ENCODE measurements around the gene TFIP11. TPM values are rescaled to one million over a fixed set of nuclear protein-coding genes. Genes with fewer than 3 reads are reported as not detected.

The TFIP11 gene
- polyA plus RNA-seq, 2 of the 4 experiments (the other 2 are of a cell fraction) = 21.1 to 28.8 TPM

- TF ChIP-seq CBX8 (IDR thresholded peaks at IDR 0.05) = no peak
- no peak for TF ChIP-seq CHD2 (IDR thresholded peaks at IDR 0.05; ENCODE audit: low read length, partially characterized antibody)
- no peak for TF ChIP-seq EP300 (IDR thresholded peaks at IDR 0.05)
- no peak for TF ChIP-seq NFE2L2 (conservative IDR thresholded peaks at IDR 0.05; ENCODE audit: low read length)
- no peak for TF ChIP-seq POLR2AphosphoS2 (conservative IDR thresholded peaks at IDR 0.05; ENCODE audit: low read length)
- no peak for TF ChIP-seq MAZ (IDR thresholded peaks at IDR 0.05; ENCODE audit: borderline replicate concordance, low read depth, low read length)
- TF ChIP-seq JUN (IDR thresholded peaks at IDR 0.05) = no peak
- no peak for TF ChIP-seq RNF2 (IDR thresholded peaks at IDR 0.05; ENCODE audit: borderline replicate concordance, low read depth)
- no peak for TF ChIP-seq KDM5A (IDR thresholded peaks at IDR 0.05)
- TF ChIP-seq SREBF2 (IDR thresholded peaks at IDR 0.05) = no peak
- TF ChIP-seq RAD21 (conservative IDR thresholded peaks at IDR 0.05 in 1 of 2, IDR thresholded peaks at IDR 0.05 in 1 of 2) = no peak
- TF ChIP-seq REST (IDR thresholded peaks at IDR 0.05) = no peak
- TF ChIP-seq RFX5 (IDR thresholded peaks at IDR 0.05) = no peak
- TF ChIP-seq EHF (CRISPR knock-in tag; IDR thresholded peaks at IDR 0.05) = no peak
- no peak for TF ChIP-seq HOXA7 (CRISPR knock-in tag; IDR thresholded peaks at IDR 0.05)
- no peak for TF ChIP-seq MAX (IDR thresholded peaks at IDR 0.05)
- TF ChIP-seq ZC3H11A (IDR thresholded peaks at IDR 0.05) = no peak
- TF ChIP-seq RCOR1 (IDR thresholded peaks at IDR 0.05; ENCODE audit: low read depth, low read length) = no peak
- TF ChIP-seq FOXS1 (CRISPR knock-in tag; IDR thresholded peaks at IDR 0.05) = no peak
- TF ChIP-seq ATOH8 (CRISPR knock-in tag; IDR thresholded peaks at IDR 0.05; ENCODE audit: low read depth) = no peak
- ATAC-seq (no peak), DNase-seq (ENCODE audit: low read depth in 1 of 2, low spot score in 1 of 2) (no peak), FAIRE-seq (no peak)
- Histone ChIP-seq H3K27ac (no peak overlapping the region), H3K9me3 (no peaks in the 10 kb centered on the region), H3K4me3 (no peak overlapping the region), H3K4me1 (no peaks in the 10 kb centered on the region), H3K4me2 (no peak overlapping the region)
- POLR2A ChIA-PET = no interaction called here
- 83% methylated on average over 6 of the region's 6 CpGs for WGBS (ENCODE audit: missing lambda C conversion rate)
- CTCF ChIA-PET = interaction anchor here (0.6 to 6.3 kb wide), 23 partner anchors 8 to 97 kb away, joined by 3 to 85 read pairs (median 11); partner anchors contain the start of genes HPS4 and SRRD
Observed at GRCh38 chr22:26460202-26460601, 52.1 kb downstream of the TFIP11 start.

GRCh38 chr22:26457661-26458272, 54.5 kb downstream of the TFIP11 start:
- Histone ChIP-seq H3K27ac (no peak overlapping the region), H3K9me3 (no peaks in the 10 kb centered on the region), H3K4me1 (no peaks in the 10 kb centered on the region), H3K4me2 (no peak overlapping the region), H3K4me3 (no peak overlapping the region)
- no peak for DNase-seq (ENCODE audit: low read depth in 1 of 2, low spot score in 1 of 2)
- WGBS (ENCODE audit: missing lambda C conversion rate) = 92% methylated on average over 24 of the region's 26 CpGs
- ATAC-seq = no peak
- CTCF ChIA-PET = interaction anchor here (0.8 kb wide), 1 partner anchor 9 kb away, joined by 3 read pairs; no protein-coding TSS in a partner anchor
- POLR2A ChIA-PET = interaction anchor here (0.8 kb wide), 1 partner anchor 24 kb away, joined by 3 read pairs; no protein-coding TSS in a partner anchor
- FAIRE-seq = no peak
- no peak for TF ChIP-seq RAD21 (conservative IDR thresholded peaks at IDR 0.05 in 1 of 2, IDR thresholded peaks at IDR 0.05 in 1 of 2)
- TF ChIP-seq RFX5 (IDR thresholded peaks at IDR 0.05) = no peak
- no peak for TF ChIP-seq ZNF302 (CRISPR knock-in tag; IDR thresholded peaks at IDR 0.05)
- no peak for TF ChIP-seq FOSL2 (IDR thresholded peaks at IDR 0.05)
- TF ChIP-seq FOSL2 (CRISPR knock-in tag; IDR thresholded peaks at IDR 0.05) = no peak
- no peak for TF ChIP-seq HOXB13 (CRISPR knock-in tag; IDR thresholded peaks at IDR 0.05; ENCODE audit: low read depth)
- no peak for TF ChIP-seq SREBF2 (IDR thresholded peaks at IDR 0.05)
- no peak for TF ChIP-seq EP300 (IDR thresholded peaks at IDR 0.05)
- no peak for TF ChIP-seq CBX2 (IDR thresholded peaks at IDR 0.05; ENCODE audit: borderline replicate concordance, low read depth)
- TF ChIP-seq PBX3 (IDR thresholded peaks at IDR 0.05) = no peak

Measured in A549 (cell line).